Duodenal mucosa (tissue), 2 donors: Measurements from ENCODE around the gene TARP.
"Not testable (repeated sequence)": the region's sequence is repeated elsewhere in the genome, so short reads cannot be mapped to it uniquely, and the experiment has no call there.

ENCODE experiments used
- H3K27ac ChIP-seq: one replicate; pipeline ENCODE4 v1.7.0; 2013; ENCODE audit warnings: low read depth, low read length
- H3K27me3 ChIP-seq, 2 donors: one replicate each; pipeline ENCODE4 v1.7.0; 2013; ENCODE audit warnings: low read length in 2 of 2, control low read depth in 1 of 2; ENCODE audit not compliant: insufficient read depth in 2 of 2, control insufficient read depth in 1 of 2
- H3K36me3 ChIP-seq, 2 donors: one replicate each; pipeline ENCODE4 v1.7.0; 2013; ENCODE audit warnings: low read length in 2 of 2, control low read depth in 1 of 2; ENCODE audit not compliant: insufficient read depth in 2 of 2, control insufficient read depth in 1 of 2
- H3K4me1 ChIP-seq, 2 donors: one replicate each; pipeline ENCODE4 v1.7.0; 2013; ENCODE audit warnings: low read length in 2 of 2, control low read depth in 1 of 2; ENCODE audit not compliant: insufficient read depth in 2 of 2, control insufficient read depth in 1 of 2
- H3K4me3 ChIP-seq, 2 donors: one replicate each; pipeline ENCODE4 v1.7.0; 2013; ENCODE audit warnings: low read length in 2 of 2, low read depth in 1 of 2
- H3K9ac ChIP-seq, 2 donors: one replicate each; pipeline ENCODE4 v1.7.0; 2013; ENCODE audit warnings: low read length in 2 of 2, low read depth in 1 of 2
- H3K9me3 ChIP-seq, 2 donors: one replicate each; pipeline ENCODE4 v1.7.0; 2013; ENCODE audit warnings: low read length in 2 of 2, control low read depth in 1 of 2; ENCODE audit not compliant: control insufficient read depth in 1 of 2

TARP gene

GRCh38 chr7:38265958-38266357 lies 7.5 kb downstream of the TARP start:
- not testable (repeated sequence) for H3K4me3 ChIP-seq, H3K9me3 ChIP-seq

GRCh38 chr7:38264602-38265001 lies 8.8 kb downstream of the TARP start:
- H3K36me3 ChIP-seq, H3K9ac ChIP-seq, H3K4me3 ChIP-seq, H3K4me1 ChIP-seq, H3K27me3 ChIP-seq, H3K9me3 ChIP-seq, H3K27ac ChIP-seq: not testable (repeated sequence)

More at GRCh38 chr7:38265958-38266357, 7.5 kb downstream of the TARP start:
- not testable (repeated sequence) for H3K36me3 ChIP-seq, H3K27me3 ChIP-seq, H3K9ac ChIP-seq, H3K27ac ChIP-seq, H3K4me1 ChIP-seq

- H3K9ac ChIP-seq, H3K9me3 ChIP-seq, H3K27me3 ChIP-seq, H3K4me1 ChIP-seq, H3K27ac ChIP-seq, H3K4me3 ChIP-seq, H3K36me3 ChIP-seq: not testable (repeated sequence)
These were observed 10.2 kb downstream of the TARP start for GRCh38 chr7:38263274-38263673.

- no peak overlapping the region for H3K4me3 ChIP-seq
- H3K36me3 ChIP-seq = no peaks in the 10 kb centered on the region
- no peak overlapping the region for H3K27ac ChIP-seq
- H3K9me3 ChIP-seq = no peaks in the 10 kb centered on the region
- no peak overlapping the region for H3K9ac ChIP-seq
- H3K4me1 ChIP-seq = no peaks in the 10 kb centered on the region
- no peaks in the 10 kb centered on the region for H3K27me3 ChIP-seq
These were observed 10.9 kb downstream of the TARP start for GRCh38 chr7:38262545-38262944.

GRCh38 chr7:38262026-38262425 lies 11.4 kb downstream of the TARP start:
- not testable (repeated sequence) for H3K9me3 ChIP-seq, H3K4me1 ChIP-seq, H3K36me3 ChIP-seq, H3K27me3 ChIP-seq, H3K9ac ChIP-seq, H3K27ac ChIP-seq, H3K4me3 ChIP-seq

GRCh38 chr7:38261601-38262000 lies 11.8 kb downstream of the TARP start:
- not testable (repeated sequence) for H3K4me1 ChIP-seq, H3K27me3 ChIP-seq, H3K4me3 ChIP-seq, H3K27ac ChIP-seq, H3K9me3 ChIP-seq, H3K9ac ChIP-seq, H3K36me3 ChIP-seq

- H3K9ac ChIP-seq, H3K4me1 ChIP-seq, H3K4me3 ChIP-seq, H3K9me3 ChIP-seq, H3K36me3 ChIP-seq, H3K27me3 ChIP-seq, H3K27ac ChIP-seq: not testable (repeated sequence)
These were observed 14.3 kb downstream of the TARP start for GRCh38 chr7:38259157-38259556.

GRCh38 chr7:38257350-38257677 lies 16.1 kb downstream of the TARP start:
- no peaks in the 10 kb centered on the region for H3K4me1 ChIP-seq
- H3K4me3 ChIP-seq = no peak overlapping the region
- no peaks in the 10 kb centered on the region for H3K9me3 ChIP-seq
- H3K9ac ChIP-seq = no peak overlapping the region
- H3K27ac ChIP-seq = no peak overlapping the region
- H3K27me3 ChIP-seq = no peaks in the 10 kb centered on the region
- H3K36me3 ChIP-seq = no peaks in the 10 kb centered on the region

GRCh38 chr7:38249849-38250248 lies 23.6 kb downstream of the TARP start:
- not testable (repeated sequence) for H3K27ac ChIP-seq, H3K27me3 ChIP-seq, H3K9me3 ChIP-seq, H3K9ac ChIP-seq, H3K36me3 ChIP-seq, H3K4me1 ChIP-seq, H3K4me3 ChIP-seq

- no peak overlapping the region for H3K27ac ChIP-seq
- no peaks in the 10 kb centered on the region for H3K27me3 ChIP-seq
- no peak overlapping the region for H3K9ac ChIP-seq
- no peak overlapping the region for H3K4me3 ChIP-seq
- H3K4me1 ChIP-seq = no peaks in the 10 kb centered on the region
- no peaks in the 10 kb centered on the region for H3K36me3 ChIP-seq
- H3K9me3 ChIP-seq = no peaks in the 10 kb centered on the region
These were observed 25.3 kb downstream of the TARP start for GRCh38 chr7:38248069-38248567.

GRCh38 chr7:38245409-38245977 lies 27.9 kb downstream of the TARP start:
- Histone ChIP-seq H3K4me3 (no peak overlapping the region), H3K27me3 (no peaks in the 10 kb centered on the region), H3K36me3 (no peaks in the 10 kb centered on the region), H3K27ac (no peak overlapping the region), H3K4me1 (no peaks in the 10 kb centered on the region), H3K9ac (no peak overlapping the region), H3K9me3 (no peaks in the 10 kb centered on the region)
